H1 (cell line): Measurements from ENCODE around the gene PKIB. TPM values are rescaled to one million over a fixed set of nuclear protein-coding genes. Genes with fewer than 3 reads are reported as not detected.

ENCODE experiments used
- RNF2 ChIP-seq: fragments of 200-900, 300-1000 bp; sonication (generic); IDR thresholded peaks from 2 replicates; pipeline ENCODE4 v1.7.1; 2016; ENCODE audit warnings: borderline replicate concordance, low read depth, mild to moderate bottlenecking, antibody characterized with exemption, low read length; ENCODE audit not compliant: poor library complexity, severe bottlenecking; ENCODE audit errors: missing control alignments
- SIX5 ChIP-seq: IDR thresholded peaks from 2 replicates; pipeline ENCODE4 v1.6.1; 2011; ENCODE audit warnings: mild to moderate bottlenecking, low read depth, low read length
- TAF7 ChIP-seq: optimal IDR thresholded peaks from 2 replicates; pipeline ENCODE3; 2011; ENCODE audit warnings: low read depth, mild to moderate bottlenecking, inconsistent platforms, low read length, moderate library complexity, borderline replicate concordance
- polyA plus RNA-seq, 7 experiments: library from polyadenylated mRNA; depleted of rRNA in 3 of 7; stranded (reverse) in 5 of 7; unstranded in 2 of 7; fragments of >200 nt in 5 of 7; fragments of 200-250 nt in 2 of 7; gene quantifications; 1 replicate in 5 of 7; 2 replicates in 1 of 7; 4 replicates in 1 of 7; pipeline versions ENCODE4 v1.2.1 to v1.2.3, GENCODE V29; 2011 to 2013; ENCODE audit warnings: missing spikeins in 2 of 7, mixed read lengths in 2 of 7
- total RNA-seq: library from RNA; stranded (reverse); fragmentation: NEBNext Ultra II Directional; extraction: Animal tissue kit (Norgen Biotek cat#: 25700); gene quantifications from 2 replicates; pipeline ENCODE4 v1.2.1, GENCODE V29; 2021
- TF ChIP-seq, protein P1 (sequence below): IDR thresholded peaks from 2 replicates; pipeline ENCODE4 v1.6.1; 2012; ENCODE audit warnings: inconsistent platforms

The PKIB gene
- total and polyA plus RNA-seq, 2 of the 8 experiments (the other 6 are each of a cell fraction or from before 2014, with no cell fraction given) = 13.5 to 73.3 TPM

DNA sequence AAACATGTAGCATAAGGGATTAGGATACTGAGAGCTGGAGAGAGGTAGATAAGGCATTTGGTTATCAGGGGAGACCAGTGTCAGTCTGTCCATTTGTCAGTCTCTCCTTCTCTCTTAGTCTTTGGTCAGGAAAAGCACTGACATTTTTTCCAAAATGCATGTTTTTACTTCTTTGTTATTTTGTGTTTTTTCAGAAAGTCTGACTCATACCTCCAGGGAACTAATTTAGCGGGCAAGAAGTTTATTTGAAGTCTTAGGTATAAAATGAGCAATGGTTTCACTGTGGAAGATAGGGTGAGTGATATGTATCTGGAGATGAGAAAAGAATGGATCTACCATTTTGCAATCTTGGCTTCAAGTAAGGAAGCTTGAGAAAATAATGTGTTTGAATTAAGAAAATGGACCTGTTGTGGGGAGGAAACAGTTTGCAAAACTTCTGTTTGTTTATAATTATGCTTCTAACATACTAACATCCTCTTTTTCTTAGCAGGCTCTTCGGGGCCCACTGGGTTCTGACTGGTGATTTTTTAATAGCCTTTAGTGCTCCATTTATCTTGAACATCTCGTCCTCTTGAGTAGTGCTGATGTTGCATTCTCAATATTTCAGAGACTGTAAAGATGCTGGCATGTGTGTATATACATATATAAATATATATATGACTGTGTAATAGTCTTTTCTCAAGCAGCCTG, 102.4 kb downstream of the PKIB start (continued):
- TF ChIP-seq TAF7 (no peak), SIX5 (no peak), RNF2 (no peak)
- TF ChIP-seq, protein P1, sequence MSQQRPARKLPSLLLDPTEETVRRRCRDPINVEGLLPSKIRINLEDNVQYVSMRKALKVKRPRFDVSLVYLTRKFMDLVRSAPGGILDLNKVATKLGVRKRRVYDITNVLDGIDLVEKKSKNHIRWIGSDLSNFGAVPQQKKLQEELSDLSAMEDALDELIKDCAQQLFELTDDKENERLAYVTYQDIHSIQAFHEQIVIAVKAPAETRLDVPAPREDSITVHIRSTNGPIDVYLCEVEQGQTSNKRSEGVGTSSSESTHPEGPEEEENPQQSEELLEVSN = no peak
